Neural cell (in vitro differentiated cells): ENCODE data around the gene SETSIP.
"Not testable (repeated sequence)": the region's sequence is repeated elsewhere in the genome, so short reads cannot be mapped to it uniquely, and the experiment has no call there.

Experiments used
- EP300 ChIP-seq: fragments of 450-650 bp; conservative IDR thresholded peaks from 2 replicates; pipeline ENCODE4 v1.6.1; 2014; ENCODE audit warnings: antibody characterized with exemption, mild to moderate bottlenecking, moderate library complexity; ENCODE audit not compliant: poor library complexity, severe bottlenecking
- EZH2 ChIP-seq: fragments of 200-600, 300-800 bp; shearing (Covaris generic), sonication (generic); IDR thresholded peaks from 2 replicates; pipeline ENCODE4 v1.6.1; 2014; ENCODE audit warnings: antibody characterized with exemption, low read length, borderline replicate concordance, mild to moderate bottlenecking; ENCODE audit not compliant: insufficient read depth, poor library complexity, severe bottlenecking
- POLR2AphosphoS5 ChIP-seq: IDR thresholded peaks from 2 replicates; pipeline ENCODE4 v1.6.1; 2012
- TAF1 ChIP-seq: IDR thresholded peaks from 2 replicates; pipeline ENCODE4 v1.6.1; 2012; ENCODE audit warnings: low read depth
- TF ChIP-seq, protein P1 (sequence below): fragments of 450-650 bp; IDR thresholded peaks from 2 replicates; pipeline ENCODE4 v1.5.1; 2014; ENCODE audit warnings: antibody characterized with exemption, mild to moderate bottlenecking, moderate library complexity; ENCODE audit not compliant: poor library complexity, severe bottlenecking

DNA sequence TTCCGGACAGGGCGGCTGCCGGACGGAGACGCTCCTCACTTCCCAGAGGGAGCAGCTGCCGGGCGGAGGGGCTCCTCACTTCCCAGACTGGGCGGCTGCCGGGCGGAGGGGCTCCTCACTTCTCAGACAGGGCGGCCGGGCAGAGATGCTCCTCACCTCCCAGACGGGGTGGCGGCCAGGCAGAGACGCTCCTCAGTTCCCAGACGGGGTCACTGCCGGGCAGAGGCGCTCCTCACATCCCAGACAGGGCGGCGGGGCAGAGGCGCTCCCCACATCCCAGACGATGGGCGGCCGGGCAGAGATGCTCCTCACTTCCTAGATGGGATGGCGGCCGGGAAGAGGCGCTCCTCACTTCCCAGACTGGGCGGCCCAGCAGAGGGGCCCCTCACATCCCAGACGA is 49.2 kb downstream of the SETSIP start:
- TF ChIP-seq, protein P1, sequence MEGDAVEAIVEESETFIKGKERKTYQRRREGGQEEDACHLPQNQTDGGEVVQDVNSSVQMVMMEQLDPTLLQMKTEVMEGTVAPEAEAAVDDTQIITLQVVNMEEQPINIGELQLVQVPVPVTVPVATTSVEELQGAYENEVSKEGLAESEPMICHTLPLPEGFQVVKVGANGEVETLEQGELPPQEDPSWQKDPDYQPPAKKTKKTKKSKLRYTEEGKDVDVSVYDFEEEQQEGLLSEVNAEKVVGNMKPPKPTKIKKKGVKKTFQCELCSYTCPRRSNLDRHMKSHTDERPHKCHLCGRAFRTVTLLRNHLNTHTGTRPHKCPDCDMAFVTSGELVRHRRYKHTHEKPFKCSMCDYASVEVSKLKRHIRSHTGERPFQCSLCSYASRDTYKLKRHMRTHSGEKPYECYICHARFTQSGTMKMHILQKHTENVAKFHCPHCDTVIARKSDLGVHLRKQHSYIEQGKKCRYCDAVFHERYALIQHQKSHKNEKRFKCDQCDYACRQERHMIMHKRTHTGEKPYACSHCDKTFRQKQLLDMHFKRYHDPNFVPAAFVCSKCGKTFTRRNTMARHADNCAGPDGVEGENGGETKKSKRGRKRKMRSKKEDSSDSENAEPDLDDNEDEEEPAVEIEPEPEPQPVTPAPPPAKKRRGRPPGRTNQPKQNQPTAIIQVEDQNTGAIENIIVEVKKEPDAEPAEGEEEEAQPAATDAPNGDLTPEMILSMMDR: not testable (repeated sequence)
- TF ChIP-seq POLR2AphosphoS5, EZH2, EP300, TAF1: not testable (repeated sequence)
